Spleen (tissue), 3 donors: ENCODE results near the gene NPVF.

ENCODE experiments used
- POLR2A ChIP-seq, 3 donors: fragments of 450-650 bp; IDR thresholded peaks; one replicate each; pipeline ENCODE4 v1.5.1; 2017; ENCODE audit warnings: antibody characterized with exemption in 3 of 3, mild to moderate bottlenecking in 1 of 3
- POLR2AphosphoS5 ChIP-seq, 3 donors: sonication (generic); formaldehyde crosslinking; IDR thresholded peaks; one replicate each; pipeline ENCODE4 v1.5.1; 2017; ENCODE audit warnings: antibody characterized with exemption in 3 of 3

GRCh38 chr7:25255611-25256332 is 27.5 kb upstream of the NPVF start:
- TF ChIP-seq POLR2A (IDR thresholded peaks at IDR 0.05) = no peak
- TF ChIP-seq POLR2AphosphoS5 (IDR thresholded peaks at IDR 0.05) = no peak
